H9 (cell line): ENCODE measurements around the gene BNIP5. TPM values are rescaled to one million over a fixed set of nuclear protein-coding genes. Genes with fewer than 3 reads are reported as not detected.
A peak's percentile ranks its signal among the peaks of the same experiment; 100 is the strongest.

Experiments
- DNase-seq: peaks from one replicate; pipeline ENCODE4 v3.0.0-alpha.2; 2017
- H2AFZ ChIP-seq: one replicate; pipeline ENCODE4 v1.6.1; 2013; ENCODE audit warnings: mild to moderate bottlenecking, low read length, control low read depth, moderate library complexity
- H2AK5ac ChIP-seq: 2 replicates; pipeline ENCODE4 v1.6.1; 2013; ENCODE audit warnings: low read length, control low read depth, mixed read lengths; ENCODE audit not compliant: insufficient read length
- H2BK120ac ChIP-seq: one replicate; pipeline ENCODE4 v1.6.1; 2013; ENCODE audit warnings: low read depth, mild to moderate bottlenecking, low read length, control low read depth, inconsistent platforms; ENCODE audit not compliant: poor library complexity, severe bottlenecking
- H2BK12ac ChIP-seq: 2 replicates; pipeline ENCODE4 v1.6.1; 2013; ENCODE audit warnings: low read length, control low read depth, mixed read lengths, low read depth; ENCODE audit not compliant: insufficient read length
- H2BK15ac ChIP-seq: 2 replicates; pipeline ENCODE4 v1.6.1; 2013; ENCODE audit warnings: low read depth, low read length, control low read depth
- H2BK20ac ChIP-seq: one replicate; pipeline ENCODE4 v1.6.1; 2013; ENCODE audit warnings: low read depth, mild to moderate bottlenecking, low read length, control low read depth, inconsistent platforms; ENCODE audit not compliant: poor library complexity, severe bottlenecking
- H2BK5ac ChIP-seq: 2 replicates; pipeline ENCODE4 v1.6.1; 2013; ENCODE audit warnings: low read length, control low read depth, mixed read lengths; ENCODE audit not compliant: insufficient read length
- H3K14ac ChIP-seq: 2 replicates; pipeline ENCODE4 v1.6.1; 2013; ENCODE audit warnings: low read length, control low read depth; ENCODE audit not compliant: insufficient read depth
- H3K18ac ChIP-seq: 2 replicates; pipeline ENCODE4 v1.6.1; 2013; ENCODE audit warnings: low read depth, mild to moderate bottlenecking, mixed read lengths, low read length, control low read depth; ENCODE audit not compliant: insufficient read length
- H3K23ac ChIP-seq: 2 replicates; pipeline ENCODE4 v1.6.1; 2013; ENCODE audit warnings: low read length, control low read depth, mixed read lengths, low read depth; ENCODE audit not compliant: insufficient read length
- H3K23me2 ChIP-seq: 2 replicates; pipeline ENCODE4 v1.6.1; 2013; ENCODE audit warnings: low read depth, mild to moderate bottlenecking, mixed read lengths, low read length, control low read depth; ENCODE audit not compliant: insufficient read length, poor library complexity, severe bottlenecking
- H3K27ac ChIP-seq: 2 replicates; pipeline ENCODE4 v1.5.1; 2013; ENCODE audit warnings: low read length, control low read depth, mixed read lengths, low read depth; ENCODE audit not compliant: insufficient read length
- H3K27me3 ChIP-seq: 2 replicates; pipeline ENCODE4 v1.6.1; 2013; ENCODE audit warnings: low read length, control low read depth, inconsistent platforms; ENCODE audit not compliant: insufficient read depth
- H3K4ac ChIP-seq: 2 replicates; pipeline ENCODE4 v1.6.1; 2013; ENCODE audit warnings: low read depth, mild to moderate bottlenecking, control low read depth, inconsistent platforms, low read length, moderate library complexity
- H3K4me1 ChIP-seq: 2 replicates; pipeline ENCODE4 v1.6.1; 2013; ENCODE audit warnings: low read length, control low read depth, inconsistent platforms; ENCODE audit not compliant: insufficient read depth
- H3K4me2 ChIP-seq: 2 replicates; pipeline ENCODE4 v1.6.1; 2013; ENCODE audit warnings: low read length, control low read depth, mixed read lengths; ENCODE audit not compliant: insufficient read length, insufficient read depth
- H3K56ac ChIP-seq: 2 replicates; pipeline ENCODE4 v1.6.1; 2013; ENCODE audit warnings: low read depth, mild to moderate bottlenecking, mixed read lengths, low read length, control low read depth; ENCODE audit not compliant: insufficient read length
- H3K79me1 ChIP-seq: 2 replicates; pipeline ENCODE4 v1.6.1; 2013; ENCODE audit warnings: low read depth, mild to moderate bottlenecking, moderate library complexity, low read length, control low read depth, inconsistent platforms; ENCODE audit not compliant: insufficient read depth, poor library complexity, severe bottlenecking
- H3K79me2 ChIP-seq: 2 replicates; pipeline ENCODE4 v1.6.1; 2013; ENCODE audit warnings: low read length, control low read depth, inconsistent platforms; ENCODE audit not compliant: insufficient read depth
- H3K9ac ChIP-seq: 2 replicates; pipeline ENCODE4 v1.6.1; 2013; ENCODE audit warnings: low read length, control low read depth, mixed read lengths; ENCODE audit not compliant: insufficient read length; ENCODE audit errors: extremely low read depth
- H3K9me3 ChIP-seq: one replicate; pipeline ENCODE4 v1.6.1; 2013; ENCODE audit warnings: low read depth, low read length, inconsistent platforms; ENCODE audit not compliant: control insufficient read depth
- H3T11ph ChIP-seq: one replicate; pipeline ENCODE4 v1.6.1; 2013; ENCODE audit warnings: mild to moderate bottlenecking, low read length, control low read depth, inconsistent platforms
- H4K20me1 ChIP-seq: one replicate; pipeline ENCODE4 v1.6.1; 2013; ENCODE audit not compliant: control insufficient read depth, insufficient read length, insufficient read depth
- H4K5ac ChIP-seq: 2 replicates; pipeline ENCODE4 v1.6.1; 2013; ENCODE audit warnings: low read depth, mild to moderate bottlenecking, mixed read lengths, low read length, control low read depth; ENCODE audit not compliant: insufficient read length
- H4K8ac ChIP-seq: replicated peaks from 2 replicates; pipeline ENCODE4 v1.6.1; 2013; ENCODE audit warnings: low read length, control low read depth, mixed read lengths, low read depth; ENCODE audit not compliant: insufficient read length
- H4K91ac ChIP-seq: 2 replicates; pipeline ENCODE4 v1.6.1; 2013; ENCODE audit warnings: low read depth, mild to moderate bottlenecking, moderate library complexity, mixed read lengths, low read length, control low read depth; ENCODE audit not compliant: insufficient read length
- H3K27ac Mint-ChIP-seq, 3 experiments: 2 replicates in 2 of 3; 3 replicates in 1 of 3; pipeline ENCODE4 v1.8.0; 2020 to 2021; ENCODE audit warnings: mixed read lengths in 3 of 3, mild to moderate bottlenecking in 1 of 3, moderate library complexity in 1 of 3
- H3K27me3 Mint-ChIP-seq: 2 replicates; pipeline ENCODE4 v1.8.0; 2021; ENCODE audit warnings: low read depth, mild to moderate bottlenecking, moderate library complexity, mixed read lengths
- H3K36me3 Mint-ChIP-seq, 3 experiments: 2 replicates in 2 of 3; 3 replicates in 1 of 3; pipeline ENCODE4 v1.8.0; 2020 to 2021; ENCODE audit warnings: low read depth in 3 of 3, mixed read lengths in 3 of 3; ENCODE audit not compliant: insufficient read depth in 1 of 3
- H3K4me1 Mint-ChIP-seq, 2 experiments: 2 replicates each; pipeline ENCODE4 v1.8.0; 2020; ENCODE audit warnings: mixed read lengths in 2 of 2
- H3K4me3 Mint-ChIP-seq, 2 experiments: 2 replicates in 1 of 2; 3 replicates in 1 of 2; pipeline ENCODE4 v1.8.0; 2020 to 2021; ENCODE audit warnings: mild to moderate bottlenecking in 2 of 2, mixed read lengths in 2 of 2, moderate library complexity in 1 of 2
- H3K9me3 Mint-ChIP-seq, 2 experiments: 2 replicates in 1 of 2; 3 replicates in 1 of 2; pipeline ENCODE4 v1.8.0; 2020; ENCODE audit warnings: mild to moderate bottlenecking in 2 of 2, mixed read lengths in 2 of 2, moderate library complexity in 1 of 2
- CTCF ChIP-seq: fragments of 200-600 bp; sonication (generic); conservative IDR thresholded peaks from 3 replicates; pipeline ENCODE4 v1.8.0; 2021; ENCODE audit warnings: antibody characterized with exemption, mild to moderate bottlenecking
- WGBS: extraction: QIAGEN DNeasy Blood & Tissue Kit; methylation state at CpG from one replicate; pipeline ENCODE4 v1.1.7; 2013; ENCODE audit warnings: missing lambda C conversion rate, low lambda C conversion rate, mixed read lengths; ENCODE audit not compliant: insufficient read length; ENCODE audit errors: extremely low coverage; 5-methylcytosine and 5-hydroxymethylcytosine counted together
- total RNA-seq: library from RNA; stranded (reverse); gene quantifications from 2 replicates; pipeline ENCODE4 v1.2.1, GENCODE V29; 2021

BNIP5 gene
- total RNA-seq, 1 experiment from 2014 or later, result not detected

GRCh38 chr6:36302227-36302976, 34.3 kb downstream of the BNIP5 start:
- Histone ChIP-seq H4K8ac (no peak overlapping the region), H4K20me1 (no peaks in the 10 kb centered on the region), H3K18ac (no peak overlapping the region), H4K5ac (no peak overlapping the region), H3K23ac (no peak overlapping the region), H3K27me3 (no peaks in the 10 kb centered on the region), H3K14ac (no peak overlapping the region; the same call in 1 of the 2 replicates), H2BK120ac (no peak overlapping the region), H3K9ac (no peak overlapping the region), H3K27ac (no peak overlapping the region), H3K9me3 (no peaks in the 10 kb centered on the region), H2BK5ac (no peak overlapping the region), H3T11ph (no peak overlapping the region), H3K4me2 (no peak overlapping the region), H3K4ac (no peak overlapping the region), H2BK20ac (no peak overlapping the region), H3K56ac (no peak overlapping the region), H3K79me1 (no peaks in the 10 kb centered on the region), H2AFZ (no peak overlapping the region), H3K79me2 (no peaks in the 10 kb centered on the region), H3K23me2 (peaks cover 4% of the 10 kb centered on the region), H3K4me1 (no peaks in the 10 kb centered on the region), H2BK15ac (peak overlapping the region; percentile 75; the same call in 1 of the 2 replicates), H2BK12ac (no peak overlapping the region), H2AK5ac (no peak overlapping the region), H4K91ac (no peak overlapping the region)
- H3K9me3 Mint-ChIP-seq, result no peaks in the 10 kb centered on the region
- WGBS, result no CpG with 5 or more reads among the region's 13 CpGs
- no peak overlapping the region for H3K27ac Mint-ChIP-seq
- peaks cover 16 to 17% of the 10 kb centered on the region in 2 experiments for H3K4me1 Mint-ChIP-seq
- peak; percentile 93 for DNase-seq
- peaks cover 3% of the 10 kb centered on the region for H3K27me3 Mint-ChIP-seq
- TF ChIP-seq CTCF, result peak; percentile 98
- H3K4me3 Mint-ChIP-seq, result no peak overlapping the region
- H3K36me3 Mint-ChIP-seq, result no peaks in the 10 kb centered on the region
